ENCODE data around the gene PCBP3.

DNA sequence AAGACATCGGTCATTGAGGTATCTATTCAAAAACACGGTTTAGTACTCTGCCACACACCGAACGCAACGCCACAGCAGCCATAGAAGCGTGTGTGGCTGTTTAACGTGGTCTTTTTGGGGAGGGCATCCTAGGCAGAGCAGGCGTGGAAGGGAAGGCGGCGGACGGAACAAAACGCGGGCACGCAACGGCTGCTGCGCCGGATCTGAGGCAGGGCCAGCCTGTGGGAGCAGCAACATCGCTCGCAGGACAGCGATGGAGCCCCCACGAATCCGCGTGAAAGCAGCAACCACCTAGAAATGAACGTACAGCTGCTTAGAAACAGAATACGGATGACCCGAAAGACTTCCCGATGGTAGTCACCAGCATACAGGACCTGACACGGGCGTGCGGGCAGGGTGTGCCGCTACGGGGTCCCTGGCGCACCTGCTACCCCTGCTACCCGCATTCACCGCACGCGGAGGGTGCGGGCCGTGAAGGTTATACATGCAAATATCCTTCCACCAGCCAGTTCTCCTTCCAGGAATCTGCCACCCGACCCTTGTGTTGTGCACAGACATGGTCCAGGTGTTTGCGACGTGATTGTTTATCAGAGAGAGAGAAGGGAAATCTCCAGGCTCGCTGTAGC is 223.6 kb downstream of the PCBP3 start:
- TF ChIP-seq, protein P1, sequence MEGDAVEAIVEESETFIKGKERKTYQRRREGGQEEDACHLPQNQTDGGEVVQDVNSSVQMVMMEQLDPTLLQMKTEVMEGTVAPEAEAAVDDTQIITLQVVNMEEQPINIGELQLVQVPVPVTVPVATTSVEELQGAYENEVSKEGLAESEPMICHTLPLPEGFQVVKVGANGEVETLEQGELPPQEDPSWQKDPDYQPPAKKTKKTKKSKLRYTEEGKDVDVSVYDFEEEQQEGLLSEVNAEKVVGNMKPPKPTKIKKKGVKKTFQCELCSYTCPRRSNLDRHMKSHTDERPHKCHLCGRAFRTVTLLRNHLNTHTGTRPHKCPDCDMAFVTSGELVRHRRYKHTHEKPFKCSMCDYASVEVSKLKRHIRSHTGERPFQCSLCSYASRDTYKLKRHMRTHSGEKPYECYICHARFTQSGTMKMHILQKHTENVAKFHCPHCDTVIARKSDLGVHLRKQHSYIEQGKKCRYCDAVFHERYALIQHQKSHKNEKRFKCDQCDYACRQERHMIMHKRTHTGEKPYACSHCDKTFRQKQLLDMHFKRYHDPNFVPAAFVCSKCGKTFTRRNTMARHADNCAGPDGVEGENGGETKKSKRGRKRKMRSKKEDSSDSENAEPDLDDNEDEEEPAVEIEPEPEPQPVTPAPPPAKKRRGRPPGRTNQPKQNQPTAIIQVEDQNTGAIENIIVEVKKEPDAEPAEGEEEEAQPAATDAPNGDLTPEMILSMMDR (IDR thresholded peaks at IDR 0.05; ENCODE audit: borderline replicate concordance, extremely low read depth, low read length, poor library complexity, severe bottlenecking): no peak
- no peak for TF ChIP-seq EZH2 (IDR thresholded peaks at IDR 0.05; ENCODE audit: borderline replicate concordance, low read depth, low read length, severe bottlenecking)
